Keratinocyte (primary cell): ENCODE results near the gene DNAH3.

Source experiments
- EZH2 ChIP-seq: IDR thresholded peaks from one replicate; pipeline ENCODE4 v1.6.1; 2012; ENCODE audit warnings: inconsistent platforms, mild to moderate bottlenecking, low read length, moderate library complexity
- TF ChIP-seq, protein P1 (sequence below), 3 experiments: IDR thresholded peaks in 1 of 3; conservative IDR thresholded peaks in 1 of 3; optimal IDR thresholded peaks in 1 of 3; 2 replicates in 2 of 3; 3 replicates in 1 of 3; pipeline versions ENCODE3 to v1.5.1; 2011; ENCODE audit warnings: low read length in 3 of 3, mild to moderate bottlenecking in 3 of 3, moderate library complexity in 2 of 3, control low read depth in 1 of 3, inconsistent platforms in 1 of 3; ENCODE audit not compliant: insufficient read depth in 2 of 3; ENCODE audit errors: extremely low read depth in 1 of 3

DNA sequence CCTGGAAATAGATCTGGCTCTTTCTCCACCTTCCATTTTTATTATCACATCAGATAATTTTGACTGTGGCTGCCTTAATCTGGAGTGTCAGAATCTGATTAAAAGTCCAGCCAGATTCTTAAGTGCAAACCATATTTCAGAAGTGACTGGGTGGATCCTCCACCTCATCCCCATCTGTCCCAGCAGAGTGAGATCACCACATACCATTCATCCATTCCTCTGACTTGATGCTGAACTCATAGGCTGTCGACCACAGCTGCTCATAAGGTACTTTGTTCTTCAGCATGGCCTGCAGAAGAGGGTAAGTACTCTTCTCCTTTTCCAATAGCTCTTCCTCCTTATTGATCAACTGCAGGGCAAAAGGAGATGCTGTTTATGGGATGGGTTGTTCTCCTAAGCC, 53.5 kb downstream of the DNAH3 start:
- TF ChIP-seq, protein P1, sequence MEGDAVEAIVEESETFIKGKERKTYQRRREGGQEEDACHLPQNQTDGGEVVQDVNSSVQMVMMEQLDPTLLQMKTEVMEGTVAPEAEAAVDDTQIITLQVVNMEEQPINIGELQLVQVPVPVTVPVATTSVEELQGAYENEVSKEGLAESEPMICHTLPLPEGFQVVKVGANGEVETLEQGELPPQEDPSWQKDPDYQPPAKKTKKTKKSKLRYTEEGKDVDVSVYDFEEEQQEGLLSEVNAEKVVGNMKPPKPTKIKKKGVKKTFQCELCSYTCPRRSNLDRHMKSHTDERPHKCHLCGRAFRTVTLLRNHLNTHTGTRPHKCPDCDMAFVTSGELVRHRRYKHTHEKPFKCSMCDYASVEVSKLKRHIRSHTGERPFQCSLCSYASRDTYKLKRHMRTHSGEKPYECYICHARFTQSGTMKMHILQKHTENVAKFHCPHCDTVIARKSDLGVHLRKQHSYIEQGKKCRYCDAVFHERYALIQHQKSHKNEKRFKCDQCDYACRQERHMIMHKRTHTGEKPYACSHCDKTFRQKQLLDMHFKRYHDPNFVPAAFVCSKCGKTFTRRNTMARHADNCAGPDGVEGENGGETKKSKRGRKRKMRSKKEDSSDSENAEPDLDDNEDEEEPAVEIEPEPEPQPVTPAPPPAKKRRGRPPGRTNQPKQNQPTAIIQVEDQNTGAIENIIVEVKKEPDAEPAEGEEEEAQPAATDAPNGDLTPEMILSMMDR (optimal IDR thresholded peaks at IDR 0.05 in 1 of 3, IDR thresholded peaks at IDR 0.05 in 1 of 3, conservative IDR thresholded peaks at IDR 0.05 in 1 of 3; ENCODE audit: extremely low read depth in 1 of 3, insufficient read depth in 2 of 3, low read length in 3 of 3), result no peak
- TF ChIP-seq EZH2, result no peak
